HG02885 (cell line): ENCODE results near the gene GDF10.

Experiments
- ATAC-seq: cut with Tn5 transposase; IDR thresholded peaks from one replicate; pipeline ENCODE4 v1.9.1; 2021; ENCODE audit warnings: mild to moderate bottlenecking; ENCODE audit not compliant: unreplicated experiment, poor library complexity

GDF10 gene

DNA sequence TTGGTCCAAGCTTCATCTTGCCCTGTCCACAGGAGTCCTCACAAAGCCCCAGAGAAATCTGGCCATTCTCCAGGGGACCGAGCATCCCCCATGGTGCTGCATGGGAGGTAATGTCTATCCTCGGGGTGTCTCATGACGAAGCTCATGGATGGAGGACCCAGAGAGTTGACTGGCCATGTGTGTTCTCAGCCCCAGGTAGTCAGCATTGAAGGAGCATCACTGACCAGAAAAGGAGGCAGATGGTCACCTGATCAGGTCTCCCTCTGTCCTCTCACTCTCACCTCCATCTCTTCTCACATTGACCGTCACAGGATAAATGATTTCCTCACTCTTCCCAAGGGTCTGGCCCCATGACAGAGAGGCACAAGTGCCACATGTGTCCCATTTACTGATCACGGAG, 33.4 kb upstream of the GDF10 start:
- no peak for ATAC-seq

DNA sequence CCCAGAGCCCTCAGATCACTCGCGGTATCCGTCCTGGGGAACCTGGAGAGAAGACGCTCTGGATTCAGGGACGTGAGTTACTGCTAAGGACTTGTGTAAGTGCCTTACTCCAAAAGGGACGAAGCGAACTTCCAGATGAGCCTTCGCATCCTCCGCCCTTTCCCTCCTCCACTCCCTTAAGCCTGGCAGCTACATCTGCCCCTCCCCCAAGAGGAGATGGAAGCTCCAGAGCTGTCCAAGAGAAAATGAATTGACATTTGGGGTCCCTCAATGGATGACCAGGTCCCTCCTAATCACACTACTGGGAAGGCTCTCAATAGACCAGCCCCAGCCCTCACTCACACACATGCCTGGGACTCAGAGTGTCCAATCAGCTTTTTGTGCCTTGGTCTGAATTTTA, 31.3 kb upstream of the GDF10 start:
- ATAC-seq, result no peak

DNA sequence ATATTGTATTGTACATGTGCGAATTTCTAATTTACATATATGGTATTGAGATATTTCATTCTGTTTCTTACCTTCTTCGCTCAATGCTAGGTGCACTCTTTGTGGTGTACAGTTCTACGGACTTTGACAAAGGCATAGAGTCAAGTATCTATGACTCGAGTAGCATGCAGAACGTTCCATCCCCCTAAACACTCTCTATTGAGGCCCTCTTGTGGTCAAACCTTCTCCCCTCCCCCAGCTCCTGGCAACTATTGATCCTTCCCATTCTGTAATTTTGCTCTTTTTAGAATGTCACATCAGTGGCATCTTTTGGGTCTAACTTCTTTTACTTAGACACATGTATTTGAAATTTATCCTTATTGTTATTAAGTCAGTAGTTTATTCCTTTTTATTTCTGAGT, 30.7 kb upstream of the GDF10 start:
- ATAC-seq, result no peak

DNA sequence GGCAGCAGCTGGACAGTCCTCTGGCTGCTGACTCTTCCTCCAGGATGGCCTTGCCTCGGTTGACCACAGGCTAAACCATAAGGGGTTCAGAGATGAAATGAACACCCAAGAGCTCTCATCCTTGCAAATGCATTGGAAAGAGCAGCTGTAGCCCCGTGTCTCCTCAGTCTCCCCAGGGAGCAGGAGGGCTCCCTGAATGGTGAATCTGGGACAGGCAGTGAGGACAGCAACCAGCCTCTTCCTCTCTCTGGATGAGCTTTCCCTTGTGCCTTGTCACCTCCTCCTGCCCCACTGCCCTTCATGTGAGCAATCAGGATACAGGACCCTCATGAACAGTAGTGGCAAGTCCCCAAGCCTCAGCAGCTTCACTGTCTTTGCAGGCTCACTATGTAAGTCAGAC, 23.9 kb upstream of the GDF10 start:
- no peak for ATAC-seq

DNA sequence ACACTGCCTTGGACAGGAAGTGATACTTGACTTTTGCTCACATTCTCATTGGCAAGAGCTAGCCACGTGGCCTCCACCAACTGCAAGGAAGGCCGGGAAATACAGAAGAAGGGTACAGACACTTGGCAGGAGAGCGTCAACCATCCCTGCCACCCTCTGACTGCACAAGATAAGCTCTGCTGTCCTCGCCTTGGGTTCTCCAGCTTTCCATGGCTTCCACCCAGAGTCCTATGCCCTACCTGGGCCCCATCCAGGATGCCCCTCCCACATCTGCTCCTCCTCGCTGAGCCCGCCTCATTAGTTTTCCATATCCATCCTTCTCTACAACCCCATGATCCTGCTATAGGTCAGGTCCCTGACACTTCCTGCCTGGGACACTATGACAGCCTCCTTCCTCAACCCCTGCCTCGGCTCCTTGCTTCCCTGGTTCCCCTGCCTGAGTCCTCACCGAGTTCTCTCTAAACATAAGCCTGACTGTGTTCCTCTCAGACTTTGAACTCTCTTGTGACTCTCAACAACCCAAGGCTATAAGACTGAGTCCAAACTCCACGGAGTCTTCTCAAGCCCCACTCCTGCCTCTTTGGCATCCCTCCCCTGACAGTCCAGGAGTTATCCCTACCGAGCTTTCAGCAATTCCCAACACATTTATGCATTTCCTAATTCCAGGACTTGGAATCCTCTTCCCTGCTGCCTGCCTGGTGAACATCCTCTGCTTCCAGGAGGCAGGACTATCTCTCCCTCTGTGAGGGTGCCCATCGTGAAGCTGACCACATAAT, 23.2 kb upstream of the GDF10 start:
- ATAC-seq, result no peak

DNA sequence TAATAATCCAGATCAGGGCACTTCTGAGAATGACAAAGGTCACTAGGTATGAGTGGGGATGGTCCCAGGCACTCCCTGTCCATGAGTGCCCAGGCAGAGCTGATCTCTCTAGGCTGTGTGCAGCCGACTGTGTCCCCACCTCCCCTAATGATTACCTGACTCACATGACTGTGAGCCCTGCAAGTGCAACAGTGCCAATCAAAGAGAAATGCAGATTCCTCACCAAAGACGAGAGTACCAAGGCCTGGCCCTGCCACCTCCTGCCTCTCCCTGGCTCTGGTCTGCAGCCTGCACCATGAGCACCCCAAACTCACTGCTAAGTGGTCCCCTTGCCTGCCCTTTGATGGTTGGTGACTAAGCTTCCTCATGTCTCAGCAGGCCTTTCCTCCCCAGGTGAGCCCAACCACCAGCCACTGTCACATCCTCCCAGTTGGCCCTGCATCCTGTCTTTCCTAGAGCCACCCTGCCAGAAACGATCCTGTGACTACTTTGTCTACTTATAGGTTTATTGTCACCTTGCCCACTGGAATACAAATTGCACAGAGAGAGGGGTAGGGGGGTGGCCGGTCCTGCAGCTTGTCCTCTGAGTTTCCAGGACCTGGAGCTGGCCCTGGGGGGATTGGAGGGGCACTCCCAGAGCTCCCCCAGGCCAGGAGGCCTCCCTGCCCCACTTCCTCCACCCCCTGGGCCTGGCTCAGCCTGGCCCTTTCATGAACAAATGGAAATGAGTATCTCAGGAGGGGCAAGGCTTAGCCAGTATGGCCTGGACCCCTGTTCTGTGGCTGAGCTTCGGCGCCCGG, 22.4 kb upstream of the GDF10 start:
- ATAC-seq, result no peak

DNA sequence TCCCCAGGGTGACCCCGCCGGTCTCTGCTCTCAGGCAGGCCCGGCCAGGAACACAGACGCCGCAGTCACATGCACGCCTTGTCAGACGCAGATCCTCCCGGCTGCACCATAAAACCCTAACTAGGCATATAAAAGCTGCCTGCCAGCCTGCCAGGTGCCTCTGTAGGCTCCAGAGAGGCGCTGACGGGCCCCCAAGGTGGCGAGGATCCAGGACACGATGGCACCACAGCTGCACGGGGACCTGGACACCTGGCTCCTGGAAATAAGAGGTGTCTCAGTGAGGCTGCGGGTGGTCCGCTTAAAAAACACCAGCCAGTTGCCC, 21.9 kb upstream of the GDF10 start:
- no peak for ATAC-seq

DNA sequence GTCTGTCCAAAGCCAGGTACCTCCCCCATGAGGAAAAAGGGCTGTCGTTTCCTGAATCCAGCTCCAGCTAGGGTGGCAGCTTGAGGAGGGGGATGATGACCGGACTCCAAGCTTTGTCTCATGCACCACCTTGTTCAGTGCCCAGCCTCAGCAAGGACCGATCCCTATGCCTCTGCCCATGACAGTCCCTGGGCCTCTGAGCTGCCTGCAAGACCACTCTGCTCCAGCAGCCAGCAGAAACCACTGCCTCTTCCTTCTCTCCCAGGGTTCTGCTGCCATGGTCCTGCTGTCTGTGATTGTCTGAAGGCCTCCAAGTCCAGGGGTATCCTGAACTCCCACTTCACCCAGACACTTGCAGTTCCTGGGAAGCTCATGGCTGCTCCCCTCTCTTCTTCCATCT, 21.3 kb upstream of the GDF10 start:
- ATAC-seq, result no peak

DNA sequence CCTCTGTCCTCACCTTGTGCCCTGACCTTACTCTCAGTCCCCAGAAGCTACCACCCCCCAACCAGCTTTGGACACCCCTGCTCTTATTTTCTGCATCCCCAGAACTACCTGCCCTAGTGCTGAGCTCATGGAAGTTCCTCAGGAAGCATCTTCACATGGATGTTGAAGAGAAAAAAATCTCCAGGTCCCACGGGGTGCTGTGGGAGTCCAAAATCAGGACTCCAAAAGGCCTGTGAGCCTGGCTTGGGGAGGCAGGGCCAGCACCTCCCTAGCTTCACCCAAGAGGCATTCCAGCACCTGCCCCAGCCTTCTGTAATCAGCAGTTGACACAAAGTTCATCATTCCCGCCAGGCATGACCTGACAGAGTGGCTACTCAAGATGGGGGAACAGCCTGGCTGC, 20.7 kb upstream of the GDF10 start:
- no peak for ATAC-seq

DNA sequence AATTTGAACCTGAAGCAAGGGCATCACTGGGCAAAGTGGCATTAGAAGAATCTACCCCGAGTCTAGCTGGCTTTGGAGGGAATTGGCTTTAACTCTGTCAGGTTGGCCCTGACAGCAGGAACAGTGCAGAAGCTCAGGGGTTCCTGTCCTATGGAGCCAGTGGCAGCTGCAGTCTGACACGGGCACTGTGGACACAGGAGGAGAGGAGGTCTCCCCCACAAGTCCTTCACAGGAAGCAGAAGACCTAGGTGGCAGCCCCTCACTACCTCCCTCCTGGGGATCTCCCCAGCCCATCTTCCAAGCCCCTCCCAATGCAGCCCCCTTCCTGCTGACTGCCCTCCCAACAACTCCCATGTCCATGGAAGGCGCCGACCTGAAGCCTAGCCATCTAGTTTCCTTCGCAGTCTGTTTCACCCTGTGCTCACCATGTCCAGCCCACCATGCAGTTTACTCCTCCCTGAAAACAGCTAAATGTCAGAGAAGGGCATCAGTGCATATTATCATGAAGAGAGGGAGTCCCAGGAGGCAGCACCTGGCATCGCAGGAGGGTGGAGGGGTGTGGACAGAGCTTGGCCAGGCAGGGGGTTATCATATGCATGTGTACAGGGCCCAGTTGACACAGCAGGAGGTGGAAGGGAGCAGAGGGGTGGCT, 17.9 kb upstream of the GDF10 start:
- ATAC-seq, result no peak

DNA sequence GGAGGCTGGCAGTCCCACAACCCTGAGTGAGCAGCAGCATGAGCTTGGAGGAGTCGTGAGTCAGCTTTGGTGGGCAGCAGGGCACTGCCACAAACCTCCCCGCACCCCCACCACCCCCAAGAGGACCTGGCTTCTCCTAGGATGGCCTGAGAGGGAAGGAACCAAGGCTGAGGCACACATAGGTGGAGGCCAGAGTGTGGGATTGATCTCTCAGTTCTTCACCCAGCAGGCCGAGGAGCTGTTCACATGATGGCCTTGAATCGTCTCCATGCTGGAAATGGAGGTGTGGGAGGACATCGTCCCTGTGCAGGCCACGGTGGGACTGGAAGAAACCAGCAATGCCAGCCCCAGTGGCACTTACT, 17.4 kb upstream of the GDF10 start:
- no peak for ATAC-seq

DNA sequence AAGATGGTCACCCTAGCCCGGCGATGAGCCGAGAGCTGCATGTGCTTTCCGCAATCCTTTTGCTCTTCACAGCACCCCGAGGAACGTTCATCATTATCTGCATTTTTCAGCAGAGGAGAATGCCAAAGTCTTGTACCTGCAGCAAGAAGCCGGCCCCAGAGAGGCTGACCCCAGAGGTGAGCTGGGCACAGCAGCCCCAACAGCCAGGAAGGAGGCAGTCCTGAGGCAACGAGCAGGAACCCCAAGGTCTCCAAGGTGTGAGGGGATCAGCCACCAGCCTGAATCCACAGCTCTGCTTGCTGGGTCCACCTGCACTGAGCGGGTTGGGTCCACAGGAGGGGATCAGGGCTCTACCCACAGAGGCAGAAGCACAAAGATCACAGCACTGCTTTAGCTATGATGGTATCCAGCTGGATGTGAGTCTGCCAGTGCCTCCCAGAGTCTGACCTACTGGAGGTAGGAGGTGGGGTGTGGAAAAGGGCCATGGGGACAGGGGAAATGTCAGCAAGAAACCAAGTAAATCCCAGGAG, 16.8 kb upstream of the GDF10 start:
- ATAC-seq, result no peak

DNA sequence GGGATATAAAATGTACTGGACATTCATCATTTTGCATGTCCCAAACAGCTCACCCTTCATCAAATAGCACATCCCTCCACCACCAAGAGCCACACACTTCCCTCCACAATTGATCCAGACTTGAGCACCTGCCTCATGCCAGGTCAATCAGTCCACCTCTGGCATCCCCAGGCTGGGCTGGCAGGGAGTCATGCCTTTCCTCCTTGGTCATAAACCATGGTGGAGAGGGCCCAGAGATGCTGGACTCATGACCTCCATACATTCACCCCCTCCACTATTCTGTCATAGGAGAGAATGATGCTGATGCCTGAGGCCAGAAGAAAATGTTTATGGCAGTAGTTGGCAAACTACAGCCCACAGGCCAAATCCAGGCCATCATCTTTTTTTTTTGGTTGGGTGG, 16.1 kb upstream of the GDF10 start:
- ATAC-seq, result no peak

DNA sequence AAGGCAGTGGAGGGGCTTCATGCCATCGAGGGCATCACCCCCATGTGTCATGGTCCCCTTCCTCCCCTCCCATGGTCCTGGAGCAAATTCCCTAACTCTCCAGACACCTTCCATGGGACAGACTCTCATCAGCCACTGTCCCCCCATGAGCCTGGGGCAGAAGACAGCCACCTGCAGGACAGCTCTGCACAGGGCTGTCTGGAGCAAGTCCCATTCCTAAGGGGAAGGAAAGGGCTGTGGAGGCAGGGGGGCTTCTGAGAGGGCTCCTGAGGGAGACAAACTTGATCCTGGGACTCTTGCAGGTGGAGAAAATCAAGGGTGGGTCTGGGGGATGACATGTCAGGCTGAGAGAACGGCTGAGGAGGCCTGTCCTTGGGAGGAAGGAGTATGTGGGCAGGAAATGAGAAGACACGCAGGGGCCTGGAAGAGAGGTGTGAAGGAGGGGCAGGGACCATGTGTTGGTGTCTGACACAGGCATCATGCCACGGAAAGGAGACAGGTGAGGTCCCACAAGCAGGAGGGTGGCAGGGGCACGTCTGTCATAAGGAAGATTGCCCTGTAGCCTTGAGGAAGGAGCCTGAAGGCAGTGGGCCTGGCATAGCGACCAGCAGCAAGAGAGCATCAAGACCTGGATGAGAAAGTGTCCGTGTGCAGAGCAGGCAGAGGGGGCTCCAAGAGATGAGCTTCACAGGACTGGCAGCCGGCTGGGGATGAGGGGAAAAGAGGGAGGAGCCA, 14.4 kb upstream of the GDF10 start:
- ATAC-seq, result no peak

DNA sequence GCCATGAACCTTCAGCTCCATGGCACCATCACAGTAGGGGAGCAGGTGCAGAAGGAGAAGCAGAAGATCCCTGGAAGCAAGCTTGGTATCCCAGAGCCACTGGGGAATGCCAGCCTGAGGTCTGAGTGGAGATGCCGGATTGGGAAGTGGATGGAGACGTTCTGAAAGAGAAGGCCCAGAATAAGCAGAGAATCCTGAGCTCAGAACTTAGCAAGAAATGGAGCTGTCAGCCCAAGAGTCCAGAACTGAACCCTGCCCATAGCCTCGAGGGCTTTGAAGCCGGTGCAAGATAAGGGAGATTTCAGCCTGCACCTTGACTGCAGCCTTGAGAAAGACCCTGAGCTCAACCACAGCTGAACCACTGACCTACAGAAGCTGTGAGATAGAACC, 13.9 kb upstream of the GDF10 start:
- no peak for ATAC-seq

DNA sequence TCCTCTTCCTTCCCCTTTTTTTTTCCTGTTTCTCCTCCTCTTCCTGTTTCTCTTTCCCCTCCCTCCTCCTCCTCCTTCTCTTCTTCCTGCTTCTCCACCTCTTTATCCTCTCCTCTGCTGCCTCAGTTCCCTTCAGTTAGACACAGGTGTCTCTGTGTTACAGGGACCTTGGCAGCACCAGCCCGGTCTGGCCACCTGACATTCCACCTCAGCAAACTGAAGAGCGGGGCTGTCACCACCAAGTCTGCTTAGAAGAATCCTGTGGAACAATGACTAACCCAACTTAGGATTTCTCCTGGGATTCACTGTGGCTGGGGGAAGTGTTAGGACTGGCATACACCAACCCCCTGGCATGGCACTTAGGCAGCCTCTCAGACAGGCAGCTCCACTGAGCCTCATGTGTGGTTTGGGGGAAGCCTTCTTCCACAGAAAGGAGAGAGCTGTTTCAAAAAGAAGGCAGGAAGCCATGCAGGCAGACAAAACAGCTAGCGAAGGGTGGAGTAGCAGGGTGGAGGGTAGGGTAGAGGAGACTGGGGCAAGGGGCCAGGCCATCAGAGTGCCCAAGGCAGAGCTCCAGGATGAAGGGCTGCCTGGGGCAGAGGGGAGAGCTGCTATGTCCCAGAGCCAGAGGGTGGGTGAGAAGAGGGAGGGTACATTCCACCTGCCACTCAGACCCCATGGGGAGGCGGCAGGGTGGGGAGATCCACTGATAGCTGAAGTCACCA, 13.2 kb upstream of the GDF10 start:
- no peak for ATAC-seq

DNA sequence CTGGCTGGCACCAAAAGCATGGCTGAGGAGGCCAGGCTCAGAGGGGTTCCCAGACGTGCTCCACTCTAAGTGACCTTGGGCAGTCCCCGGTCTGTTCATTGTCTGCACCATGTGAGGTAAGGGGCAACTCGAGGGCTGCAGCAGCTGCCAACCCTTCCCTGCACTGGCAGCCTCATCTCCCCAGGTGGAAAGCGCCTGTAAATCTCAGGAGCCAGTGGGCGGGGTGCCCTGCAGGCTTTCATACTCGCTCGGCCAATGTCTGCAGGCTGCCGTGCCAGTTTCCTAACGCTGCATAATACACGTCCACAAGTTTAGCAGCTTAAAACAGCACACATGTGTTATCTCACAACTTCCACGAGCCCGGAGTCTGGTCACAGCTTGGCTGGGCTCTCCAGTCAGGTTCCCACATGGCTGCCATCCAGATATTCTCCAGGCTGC, 12.6 kb upstream of the GDF10 start:
- ATAC-seq, result no peak

DNA sequence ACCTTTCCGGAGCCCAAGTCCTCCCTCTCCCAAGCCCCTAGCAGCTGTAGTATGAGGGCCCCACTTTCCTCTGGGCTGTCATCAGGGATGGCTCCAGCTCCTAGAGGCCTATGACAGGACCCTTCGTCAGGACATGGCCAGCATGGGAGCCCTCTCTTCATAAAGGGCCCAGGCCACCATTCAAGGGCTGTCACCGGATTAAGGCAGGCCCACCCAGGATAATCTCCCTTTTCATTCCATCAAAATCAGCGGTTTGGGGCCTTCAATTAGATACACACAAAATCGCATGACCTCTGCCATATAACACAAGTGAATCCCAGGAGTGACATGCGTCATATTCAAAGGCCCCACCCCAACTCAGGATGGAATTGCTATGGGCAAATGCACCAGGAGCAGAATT, 12.2 kb upstream of the GDF10 start:
- ATAC-seq, result no peak

DNA sequence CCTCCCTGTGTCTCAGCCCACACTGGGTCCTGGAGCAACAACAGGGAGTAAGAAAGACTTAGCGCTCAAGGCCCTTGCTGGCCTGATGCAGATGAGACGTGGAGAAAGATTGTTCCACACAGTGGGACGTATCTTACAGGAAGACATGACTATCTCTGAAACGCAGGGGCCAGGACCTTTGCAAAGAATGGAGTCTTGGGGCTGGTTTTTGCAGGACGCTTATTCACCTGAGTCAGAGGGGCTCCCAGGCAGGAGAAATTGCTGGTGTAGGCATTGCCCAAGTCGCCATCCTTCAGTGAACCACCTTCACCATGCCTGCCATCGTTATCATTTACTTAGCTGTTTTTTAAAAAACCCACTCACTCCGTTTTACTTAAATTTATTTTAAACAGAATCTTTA, 11.8 kb upstream of the GDF10 start:
- ATAC-seq, result no peak

DNA sequence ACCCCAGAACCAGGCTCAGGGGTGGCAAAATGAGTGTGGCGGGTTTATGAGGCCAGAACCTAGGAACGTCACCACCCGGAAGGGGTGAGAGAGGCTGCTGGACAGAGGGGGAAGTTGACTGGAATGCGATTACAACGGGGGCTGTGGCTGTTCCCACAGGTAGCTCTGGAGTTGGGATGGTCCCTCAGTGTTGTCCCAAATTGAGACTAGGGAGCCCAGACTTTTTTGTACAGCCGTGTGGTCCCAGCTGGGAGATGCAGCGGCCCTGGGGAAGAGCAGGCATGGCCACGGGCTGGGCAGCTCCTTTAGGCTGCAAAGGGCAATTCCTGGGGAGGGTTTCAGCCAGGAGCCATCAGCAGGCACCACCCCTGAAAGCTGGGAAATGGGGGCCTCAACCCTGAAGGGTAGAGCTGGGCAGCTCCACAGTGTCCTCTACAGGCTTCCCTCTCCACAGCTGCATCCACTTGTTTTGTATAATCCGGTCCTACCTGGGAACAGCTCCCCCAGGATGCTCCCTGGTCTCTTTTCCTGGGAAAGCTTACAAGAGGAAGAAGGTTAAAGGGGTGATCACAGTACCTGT, 11.0 kb upstream of the GDF10 start:
- no peak for ATAC-seq
